T-helper 2 cell treated with Interferon-gamma antibody and Interleukin-4, amounts not matched to agents 5 μg/mL and 100 μg/mL, for 36 hours (primary cell): ENCODE measurements around the gene ZNF143.
"Not testable (repeated sequence)": the region's sequence is repeated elsewhere in the genome, so short reads cannot be mapped to it uniquely, and the experiment has no call there.

Experiments
- DNase-seq: peaks from one replicate; pipeline ENCODE4 v3.0.0; 2021; ENCODE audit warnings: low spot score
- H3K27ac Mint-ChIP-seq: one replicate; pipeline ENCODE4 v1.8.0; 2021; ENCODE audit warnings: mild to moderate bottlenecking, mixed read lengths
- H3K27me3 Mint-ChIP-seq: one replicate; pipeline ENCODE4 v1.8.0; 2021; ENCODE audit warnings: low read depth, mixed read lengths
- H3K36me3 Mint-ChIP-seq: one replicate; pipeline ENCODE4 v1.8.0; 2021; ENCODE audit warnings: low read depth, mixed read lengths
- H3K4me1 Mint-ChIP-seq: one replicate; pipeline ENCODE4 v1.8.0; 2021; ENCODE audit warnings: low read depth, mixed read lengths
- H3K4me3 Mint-ChIP-seq: one replicate; pipeline ENCODE4 v1.8.0; 2022; ENCODE audit warnings: mild to moderate bottlenecking, moderate library complexity, mixed read lengths
- H3K9me3 Mint-ChIP-seq: one replicate; pipeline ENCODE4 v1.8.0; 2021; ENCODE audit warnings: mixed read lengths

Gene ZNF143

DNA sequence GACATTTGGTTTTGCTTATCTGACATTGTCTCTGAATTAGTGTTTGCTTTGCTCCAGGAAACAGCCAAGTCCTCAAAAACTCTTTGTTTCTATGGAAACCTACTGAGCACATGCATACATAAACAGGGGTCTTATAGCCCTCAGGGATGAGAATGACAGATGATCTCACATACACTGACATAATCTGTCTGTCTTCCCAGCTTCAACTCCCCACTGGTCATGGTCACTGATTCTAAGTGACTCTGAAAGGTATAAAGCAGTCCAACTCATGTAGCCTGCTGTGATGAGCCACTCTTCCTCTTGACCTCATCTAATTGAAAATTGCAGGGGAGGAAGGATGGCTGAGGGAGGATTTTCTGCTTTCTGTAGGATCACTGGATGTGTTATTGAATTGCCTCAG is 12.6 kb downstream of the ZNF143 start:
- DNase-seq, result no peak
- peaks cover 34% of the 10 kb centered on the region for H3K36me3 Mint-ChIP-seq
- H3K9me3 Mint-ChIP-seq, result no peaks in the 10 kb centered on the region
- H3K4me1 Mint-ChIP-seq, result peaks cover 10% of the 10 kb centered on the region
- no peak overlapping the region for H3K27ac Mint-ChIP-seq
- H3K4me3 Mint-ChIP-seq, result no peak overlapping the region
- no peaks in the 10 kb centered on the region for H3K27me3 Mint-ChIP-seq

DNA sequence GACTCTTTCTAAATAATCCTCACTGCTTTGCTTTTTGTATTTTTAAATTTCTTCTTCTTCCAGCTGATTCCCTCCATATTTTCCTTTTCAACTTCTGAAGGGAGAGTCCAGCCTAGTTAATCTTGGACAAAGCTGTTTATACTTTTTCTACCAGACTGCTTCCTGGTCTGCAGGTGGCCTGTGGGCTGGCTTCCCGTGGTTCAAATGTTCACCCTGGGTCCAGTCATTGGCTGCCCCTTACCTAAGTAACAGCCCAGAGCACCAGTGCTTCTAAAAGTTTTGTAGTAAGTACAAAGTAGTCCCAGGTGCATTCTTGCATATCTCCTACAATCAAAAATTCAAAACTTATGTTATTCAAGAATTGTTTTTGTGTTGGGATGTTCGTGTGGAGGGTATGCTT is 19.1 kb downstream of the ZNF143 start:
- H3K27ac Mint-ChIP-seq, result no peak overlapping the region
- H3K36me3 Mint-ChIP-seq, result peaks cover 36% of the 10 kb centered on the region
- H3K27me3 Mint-ChIP-seq, result no peaks in the 10 kb centered on the region
- DNase-seq, result no peak
- peaks cover 2% of the 10 kb centered on the region for H3K4me1 Mint-ChIP-seq
- H3K4me3 Mint-ChIP-seq, result no peak overlapping the region
- no peaks in the 10 kb centered on the region for H3K9me3 Mint-ChIP-seq

DNA sequence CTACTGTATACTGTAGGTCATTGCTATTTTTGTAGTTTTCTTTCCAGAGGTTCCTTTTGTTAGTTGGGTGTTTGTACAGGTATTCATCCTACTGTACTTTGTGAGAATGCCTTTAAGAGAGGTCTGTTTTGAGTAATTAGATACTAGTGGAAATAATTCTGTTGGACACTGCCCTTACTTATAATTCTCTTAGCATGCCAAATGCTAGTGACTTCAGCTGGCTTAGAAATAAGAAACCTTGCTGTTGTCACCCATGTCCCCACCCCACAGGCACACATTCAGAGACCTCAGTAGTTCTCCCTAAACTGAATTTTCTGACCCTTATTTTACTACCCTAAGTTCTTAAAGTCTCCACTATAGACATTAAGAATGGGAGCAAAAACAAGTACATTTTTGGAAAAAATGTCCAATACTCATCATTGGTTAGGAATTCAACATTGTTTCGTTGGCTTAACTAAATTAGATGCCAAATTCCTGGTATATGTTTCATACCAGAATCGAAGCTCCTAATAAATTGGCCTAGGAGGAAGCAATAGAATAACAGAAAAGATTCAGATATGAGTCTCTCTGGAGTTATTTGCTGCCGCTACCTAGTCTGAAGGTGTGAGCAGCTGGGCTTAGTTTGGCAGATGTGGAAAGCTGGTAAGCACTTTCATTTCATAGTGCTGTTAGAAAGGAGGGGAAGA is 28.4 kb downstream of the ZNF143 start:
- Mint-ChIP-seq H3K4me3 (no peak overlapping the region), H3K36me3 (peaks cover 24% of the 10 kb centered on the region), H3K4me1 (no peaks in the 10 kb centered on the region), H3K9me3 (no peaks in the 10 kb centered on the region), H3K27ac (no peak overlapping the region), H3K27me3 (no peaks in the 10 kb centered on the region)
- DNase-seq, result no peak

DNA sequence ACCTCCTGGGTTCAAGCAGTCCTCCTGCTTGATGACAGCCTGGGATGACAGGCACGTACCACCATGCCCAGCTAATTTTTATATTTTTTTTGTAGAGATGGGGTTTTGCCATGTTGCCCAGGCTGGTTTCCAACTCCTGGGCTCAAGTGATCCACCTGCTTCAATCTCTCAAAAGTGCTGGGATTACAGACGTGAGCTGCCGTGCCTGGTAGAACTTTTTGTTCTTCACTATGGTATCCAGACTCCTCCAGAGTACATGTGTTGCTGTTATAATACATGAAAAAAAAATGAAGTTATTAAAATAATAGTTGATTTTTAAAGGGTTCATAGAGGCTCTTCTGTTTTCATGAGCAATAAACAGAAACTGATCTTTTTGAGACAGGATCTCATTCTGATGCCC is 29.6 kb downstream of the ZNF143 start:
- no peak for DNase-seq
- Mint-ChIP-seq H3K4me3 (no peak overlapping the region), H3K27me3 (no peaks in the 10 kb centered on the region), H3K4me1 (no peaks in the 10 kb centered on the region), H3K36me3 (peaks cover 26% of the 10 kb centered on the region), H3K9me3 (no peaks in the 10 kb centered on the region), H3K27ac (no peak overlapping the region)

DNA sequence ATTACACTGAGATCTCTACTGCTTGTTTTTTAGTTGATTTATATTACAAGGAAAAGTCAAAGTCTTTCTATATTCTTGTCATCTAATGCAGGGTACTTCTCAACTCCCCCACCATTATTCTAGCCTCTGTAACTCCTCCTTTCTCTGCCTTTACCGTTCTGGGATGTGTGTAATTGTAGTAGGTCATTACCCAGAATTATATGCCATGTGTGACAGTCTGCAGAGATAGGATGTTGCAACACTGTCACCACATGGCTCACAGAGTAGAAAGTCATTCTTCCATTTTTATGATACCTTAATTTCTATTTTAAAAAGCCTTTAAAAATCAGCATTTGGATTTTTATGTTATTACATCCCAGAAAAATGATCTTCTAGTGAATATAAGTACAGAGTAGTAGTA is 32.7 kb downstream of the ZNF143 start:
- no peak overlapping the region for H3K27ac Mint-ChIP-seq
- no peak overlapping the region for H3K4me3 Mint-ChIP-seq
- H3K4me1 Mint-ChIP-seq, result no peaks in the 10 kb centered on the region
- no peaks in the 10 kb centered on the region for H3K27me3 Mint-ChIP-seq
- H3K9me3 Mint-ChIP-seq, result no peaks in the 10 kb centered on the region
- DNase-seq, result no peak
- peaks cover 34% of the 10 kb centered on the region for H3K36me3 Mint-ChIP-seq

GRCh38 chr11:9494316-9494715 is 33.5 kb downstream of the ZNF143 start:
- Mint-ChIP-seq H3K27ac (no peak overlapping the region), H3K4me3 (no peak overlapping the region), H3K36me3 (peaks cover 36% of the 10 kb centered on the region), H3K4me1 (no peaks in the 10 kb centered on the region), H3K9me3 (no peaks in the 10 kb centered on the region), H3K27me3 (no peaks in the 10 kb centered on the region)
- DNase-seq, result no peak

GRCh38 chr11:9495803-9496514 is 35.1 kb downstream of the ZNF143 start:
- no peak for DNase-seq
- Mint-ChIP-seq H3K9me3 (no peaks in the 10 kb centered on the region), H3K4me1 (no peaks in the 10 kb centered on the region), H3K4me3 (no peak overlapping the region), H3K27me3 (no peaks in the 10 kb centered on the region), H3K36me3 (peaks cover 37% of the 10 kb centered on the region), H3K27ac (no peak overlapping the region)

- DNase-seq, result no peak
- H3K36me3 Mint-ChIP-seq, result peaks cover 44% of the 10 kb centered on the region
- H3K9me3 Mint-ChIP-seq, result no peaks in the 10 kb centered on the region
- no peak overlapping the region for H3K27ac Mint-ChIP-seq
- no peaks in the 10 kb centered on the region for H3K4me1 Mint-ChIP-seq
- H3K4me3 Mint-ChIP-seq, result no peak overlapping the region
- H3K27me3 Mint-ChIP-seq, result no peaks in the 10 kb centered on the region
Observed at GRCh38 chr11:9498457-9499078, 37.8 kb downstream of the ZNF143 start.

DNA sequence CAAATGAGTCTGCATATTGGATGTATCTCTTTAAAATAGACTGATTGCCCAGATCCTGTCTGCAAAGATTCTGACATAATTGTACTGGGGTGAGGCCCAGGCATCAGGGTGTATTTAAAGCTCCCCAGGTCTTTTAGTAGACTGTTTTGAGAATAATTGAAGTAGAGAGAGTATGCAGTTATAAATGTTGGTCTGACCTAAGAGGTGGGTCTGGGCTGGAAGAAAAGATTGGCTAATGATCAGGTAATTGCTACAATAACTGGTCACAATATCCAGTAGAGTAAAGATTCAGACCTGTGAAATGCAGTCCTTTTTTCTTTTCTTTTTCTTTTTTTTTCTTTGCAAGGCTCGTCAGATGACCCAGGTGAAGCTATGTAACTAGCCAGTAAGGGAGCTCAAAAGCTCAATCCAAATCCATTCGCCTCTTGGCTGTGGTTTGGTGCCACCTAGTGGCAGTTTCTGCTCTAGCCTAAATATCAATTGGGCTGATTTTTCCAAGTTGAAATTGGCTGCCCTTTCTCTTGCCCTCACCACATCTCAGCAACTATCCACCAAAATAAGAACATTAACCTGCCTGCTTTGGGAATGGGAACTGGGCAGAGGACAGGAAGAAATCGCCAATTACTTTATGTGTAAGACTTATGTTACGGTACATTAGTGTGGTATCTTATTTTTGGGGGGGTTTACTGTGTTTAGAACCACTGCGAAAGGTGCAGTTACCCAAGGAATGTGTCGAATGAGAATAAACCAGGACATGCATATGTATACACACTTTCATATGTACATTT is 45.9 kb downstream of the ZNF143 start:
- H3K27ac Mint-ChIP-seq, result no peak overlapping the region
- H3K9me3 Mint-ChIP-seq, result no peaks in the 10 kb centered on the region
- DNase-seq, result peak; percentile 55
- peaks cover 11% of the 10 kb centered on the region for H3K4me1 Mint-ChIP-seq
- no peak overlapping the region for H3K4me3 Mint-ChIP-seq
- no peaks in the 10 kb centered on the region for H3K27me3 Mint-ChIP-seq
- peaks cover 20% of the 10 kb centered on the region for H3K36me3 Mint-ChIP-seq

DNA sequence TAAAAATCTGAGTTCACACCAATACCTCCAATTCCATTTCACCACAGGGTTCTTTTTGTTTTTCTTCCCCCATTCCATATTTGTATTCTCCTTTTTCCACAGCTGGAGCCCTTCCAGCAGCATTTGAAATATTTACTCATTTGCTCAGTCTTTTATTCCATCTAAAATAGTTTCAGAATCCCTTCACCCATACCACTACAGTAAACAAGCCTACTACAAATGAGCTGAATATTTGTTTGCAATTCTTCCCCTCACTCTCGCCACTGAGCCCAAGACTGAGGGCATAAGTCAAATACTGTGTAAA is 46.4 kb downstream of the ZNF143 start:
- H3K4me1 Mint-ChIP-seq, result peaks cover 11% of the 10 kb centered on the region
- H3K36me3 Mint-ChIP-seq, result peaks cover 21% of the 10 kb centered on the region
- no peaks in the 10 kb centered on the region for H3K27me3 Mint-ChIP-seq
- no peaks in the 10 kb centered on the region for H3K9me3 Mint-ChIP-seq
- DNase-seq, result no peak
- H3K4me3 Mint-ChIP-seq, result no peak overlapping the region
- H3K27ac Mint-ChIP-seq, result no peak overlapping the region

DNA sequence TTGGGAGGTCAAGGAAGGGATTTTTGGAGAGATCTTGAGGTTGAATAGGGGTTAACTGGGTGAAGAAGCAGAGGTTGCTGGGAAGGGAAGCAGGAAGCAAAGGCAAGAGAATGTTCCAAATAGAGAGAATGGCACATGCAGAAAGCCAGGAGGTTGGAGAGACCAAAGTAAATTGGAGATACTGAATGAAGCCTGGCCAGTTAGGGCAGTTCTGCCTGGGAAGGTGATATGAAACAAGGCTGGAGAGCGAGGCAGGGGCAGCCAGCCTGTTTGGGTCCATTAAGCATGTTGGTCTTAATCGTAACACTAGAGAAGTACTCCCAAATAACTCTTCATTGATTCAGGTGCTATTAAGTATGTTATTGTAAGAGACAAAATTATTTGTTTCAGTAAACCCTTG is 48.2 kb downstream of the ZNF143 start:
- DNase-seq, result no peak
- Mint-ChIP-seq H3K27ac (no peak overlapping the region), H3K4me1 (peaks cover 11% of the 10 kb centered on the region), H3K9me3 (no peaks in the 10 kb centered on the region), H3K36me3 (peaks cover 31% of the 10 kb centered on the region), H3K4me3 (no peak overlapping the region), H3K27me3 (no peaks in the 10 kb centered on the region)

DNA sequence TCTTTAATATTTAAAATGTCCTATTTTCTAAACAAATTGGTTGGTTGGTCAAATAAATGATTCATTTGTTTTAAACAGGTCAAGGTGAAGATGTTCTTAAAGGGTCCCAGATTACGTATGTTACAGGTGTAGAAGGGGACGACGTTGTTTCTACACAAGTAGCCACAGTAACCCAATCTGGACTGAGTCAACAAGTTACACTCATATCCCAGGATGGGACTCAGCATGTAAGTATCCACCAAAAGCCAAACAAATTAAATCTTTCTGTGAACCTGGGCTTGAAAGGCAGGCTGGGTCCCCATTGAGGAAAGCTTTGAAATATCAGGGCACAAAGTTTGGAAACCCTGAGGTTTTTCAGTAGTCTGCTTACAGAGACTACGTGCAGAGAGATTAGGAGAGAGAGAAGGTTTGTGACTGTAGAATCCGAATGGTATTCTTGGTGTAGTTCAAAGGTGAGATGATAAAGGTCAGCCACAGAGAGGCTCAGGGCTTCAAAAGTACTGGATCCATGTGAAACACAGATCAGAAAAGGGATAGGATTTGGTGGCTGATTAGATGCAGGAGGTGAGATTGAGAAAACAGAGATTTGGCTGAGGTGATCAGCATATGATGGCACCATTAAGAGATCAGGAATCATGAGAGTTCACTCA is 51.7 kb downstream of the ZNF143 start:
- no peak overlapping the region for H3K4me3 Mint-ChIP-seq
- peaks cover 7% of the 10 kb centered on the region for H3K4me1 Mint-ChIP-seq
- DNase-seq, result no peak
- no peaks in the 10 kb centered on the region for H3K27me3 Mint-ChIP-seq
- H3K27ac Mint-ChIP-seq, result no peak overlapping the region
- no peaks in the 10 kb centered on the region for H3K9me3 Mint-ChIP-seq
- H3K36me3 Mint-ChIP-seq, result peaks cover 46% of the 10 kb centered on the region

DNA sequence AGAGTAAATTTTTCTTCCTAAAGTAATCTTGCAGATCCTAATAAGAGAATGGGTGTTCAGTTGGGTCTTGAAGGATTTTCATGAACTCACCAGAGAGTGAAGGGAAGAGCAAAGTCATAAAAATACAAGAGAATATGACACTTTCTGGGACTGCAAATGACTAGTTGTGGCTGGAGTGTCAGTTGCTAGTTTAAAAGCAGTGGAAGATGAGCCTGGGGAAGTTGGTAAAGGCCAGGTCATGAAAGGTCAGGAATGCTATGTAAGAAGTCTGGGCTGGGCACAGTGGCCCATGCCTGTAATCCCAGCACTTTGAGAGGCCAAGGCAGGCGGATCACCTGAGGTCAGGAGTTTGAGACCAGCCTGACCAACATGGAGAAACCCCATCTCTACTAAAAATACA is 53.8 kb downstream of the ZNF143 start:
- not testable (repeated sequence) for H3K27ac Mint-ChIP-seq, H3K27me3 Mint-ChIP-seq, H3K4me1 Mint-ChIP-seq, H3K4me3 Mint-ChIP-seq, DNase-seq, H3K9me3 Mint-ChIP-seq
- peaks cover 48% of the 10 kb centered on the region for H3K36me3 Mint-ChIP-seq

DNA sequence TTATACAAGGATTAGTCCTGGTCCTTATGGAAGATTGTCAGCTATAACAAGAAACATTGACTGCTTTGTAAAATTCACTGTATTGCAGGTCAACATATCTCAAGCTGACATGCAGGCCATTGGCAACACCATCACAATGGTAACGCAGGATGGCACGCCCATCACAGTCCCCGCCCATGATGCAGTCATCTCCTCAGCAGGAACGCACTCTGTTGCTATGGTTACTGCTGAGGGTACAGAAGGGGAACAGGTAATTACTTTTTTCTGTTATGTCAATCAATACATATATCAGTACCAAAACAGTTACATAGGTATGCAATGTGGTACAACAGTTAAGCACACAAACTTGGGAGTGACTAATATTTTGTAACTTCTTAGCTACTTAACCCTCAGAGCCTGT is 55.3 kb downstream of the ZNF143 start:
- Mint-ChIP-seq H3K4me1 (no peaks in the 10 kb centered on the region), H3K27ac (no peak overlapping the region), H3K4me3 (no peak overlapping the region), H3K36me3 (peaks cover 43% of the 10 kb centered on the region), H3K27me3 (no peaks in the 10 kb centered on the region), H3K9me3 (no peaks in the 10 kb centered on the region)
- no peak for DNase-seq
